ENCODE results near the gene MAP2. TPM values are rescaled to one million over a fixed set of nuclear protein-coding genes. Genes with fewer than 3 reads are reported as not detected.

MAP2 gene
- total RNA-seq, 4 donors from 2014 or later: 7.4 to 124 (median 59.9) TPM

GRCh38 chr2:209533391-209533790, 109.5 kb downstream of the MAP2 start:
- Histone ChIP-seq H3K36me3 (no peaks in the 10 kb centered on the region), H3K27me3 (no peaks in the 10 kb centered on the region), H3K4me1 (no peaks in the 10 kb centered on the region), H3K27ac (no peak overlapping the region), H3K4me3 (no peak overlapping the region), H3K9me3 (no peaks in the 10 kb centered on the region)
- WGBS, 2 donors (ENCODE audit: low coverage in 1 of 2): 15 to 25% methylated on average over 3 of the region's 3 CpGs
- no peak for ATAC-seq
- no peak for TF ChIP-seq POLR2A (IDR thresholded peaks at IDR 0.05)
- no peak for TF ChIP-seq EP300 (IDR thresholded peaks at IDR 0.05)
- no peak for TF ChIP-seq POLR2AphosphoS5 (IDR thresholded peaks at IDR 0.05)

GRCh38 chr2:209534228-209534627, 110.4 kb downstream of the MAP2 start:
- ATAC-seq: no peak
- no peak overlapping the region for H3K4me3 ChIP-seq
- no peaks in the 10 kb centered on the region for H3K27me3 ChIP-seq
- no peaks in the 10 kb centered on the region for H3K9me3 ChIP-seq
- no peaks in the 10 kb centered on the region for H3K4me1 ChIP-seq
- no peak overlapping the region for H3K27ac ChIP-seq
- no peaks in the 10 kb centered on the region for H3K36me3 ChIP-seq
- no peak for TF ChIP-seq POLR2A (IDR thresholded peaks at IDR 0.05)
- no peak for TF ChIP-seq CTCF (IDR thresholded peaks at IDR 0.05)
- no peak for TF ChIP-seq EP300 (IDR thresholded peaks at IDR 0.05)
- no peak for TF ChIP-seq POLR2AphosphoS5 (IDR thresholded peaks at IDR 0.05)
- WGBS, 2 donors (ENCODE audit: low coverage in 1 of 2): 81 to 88% methylated on average over 2 of the region's 2 CpGs

GRCh38 chr2:209536363-209536762, 112.5 kb downstream of the MAP2 start:
- WGBS, 2 donors (ENCODE audit: low coverage in 1 of 2): 65% methylated on average over 2 of the region's 2 CpGs; no CpG with 5 or more reads in 1 of the 2 donors
- Histone ChIP-seq H3K27ac (no peak overlapping the region), H3K36me3 (no peaks in the 10 kb centered on the region), H3K4me1 (no peaks in the 10 kb centered on the region), H3K4me3 (no peak overlapping the region), H3K9me3 (no peaks in the 10 kb centered on the region), H3K27me3 (no peaks in the 10 kb centered on the region)
- ATAC-seq: no peak
- TF ChIP-seq CTCF (IDR thresholded peaks at IDR 0.05) (no peak), EP300 (IDR thresholded peaks at IDR 0.05) (no peak), POLR2AphosphoS5 (IDR thresholded peaks at IDR 0.05) (no peak), POLR2A (IDR thresholded peaks at IDR 0.05) (no peak)

- Histone ChIP-seq H3K4me1 (no peaks in the 10 kb centered on the region), H3K27ac (no peak overlapping the region), H3K27me3 (no peaks in the 10 kb centered on the region), H3K4me3 (no peak overlapping the region), H3K36me3 (no peaks in the 10 kb centered on the region), H3K9me3 (no peaks in the 10 kb centered on the region)
- TF ChIP-seq CTCF (IDR thresholded peaks at IDR 0.05): no peak
- no peak for TF ChIP-seq EP300 (IDR thresholded peaks at IDR 0.05)
- TF ChIP-seq POLR2AphosphoS5 (IDR thresholded peaks at IDR 0.05): no peak
- no peak for TF ChIP-seq POLR2A (IDR thresholded peaks at IDR 0.05)
- WGBS, 2 donors (ENCODE audit: low coverage in 1 of 2): 62 to 89% methylated on average over 1 of the region's 1 CpG
- ATAC-seq: no peak
Measured at GRCh38 chr2:209547726-209548125, 123.9 kb downstream of the MAP2 start.

GRCh38 chr2:209549589-209549988, 125.7 kb downstream of the MAP2 start:
- 79 to 92% methylated on average over 3 of the region's 3 CpGs for WGBS, 2 donors (ENCODE audit: low coverage in 1 of 2)
- Histone ChIP-seq H3K36me3 (no peaks in the 10 kb centered on the region), H3K27ac (no peak overlapping the region), H3K4me3 (no peak overlapping the region), H3K27me3 (no peaks in the 10 kb centered on the region), H3K9me3 (no peaks in the 10 kb centered on the region), H3K4me1 (no peaks in the 10 kb centered on the region)
- ATAC-seq: no peak
- TF ChIP-seq POLR2AphosphoS5 (IDR thresholded peaks at IDR 0.05): no peak
- TF ChIP-seq POLR2A (IDR thresholded peaks at IDR 0.05): no peak
- TF ChIP-seq EP300 (IDR thresholded peaks at IDR 0.05): no peak
- no peak for TF ChIP-seq CTCF (IDR thresholded peaks at IDR 0.05)
